Osteoblast (primary cell): ENCODE data around the gene IL34. TPM values are rescaled to one million over a fixed set of nuclear protein-coding genes. Genes with fewer than 3 reads are reported as not detected.

ENCODE experiments used
- DNase-seq: peaks from one replicate; pipeline ENCODE4 v3.0.0; 2011; ENCODE audit warnings: low spot score, mixed read lengths; ENCODE audit not compliant: insufficient read length; ENCODE audit errors: missing footprints
- H2AFZ ChIP-seq: 2 replicates; pipeline ENCODE4 v1.6.0; 2011; ENCODE audit warnings: mild to moderate bottlenecking, low read length
- H3K27ac ChIP-seq: 2 replicates; pipeline ENCODE4 v1.5.1; 2011; ENCODE audit warnings: mild to moderate bottlenecking, low read depth, low read length, moderate library complexity
- H3K27me3 ChIP-seq: 2 replicates; pipeline ENCODE4 v1.6.0; 2012; ENCODE audit warnings: mild to moderate bottlenecking, control low read depth, inconsistent platforms, low read length, moderate library complexity; ENCODE audit not compliant: insufficient read depth
- H3K36me3 ChIP-seq: 2 replicates; pipeline ENCODE4 v1.5.1; 2011; ENCODE audit warnings: mild to moderate bottlenecking, low read length, control low read depth, moderate library complexity; ENCODE audit not compliant: insufficient read depth
- H3K4me1 ChIP-seq: 2 replicates; pipeline ENCODE4 v1.5.1; 2011; ENCODE audit warnings: mild to moderate bottlenecking, low read length, control low read depth, moderate library complexity; ENCODE audit not compliant: insufficient read depth
- H3K4me2 ChIP-seq: 2 replicates; pipeline ENCODE4 v1.6.0; 2011; ENCODE audit warnings: mild to moderate bottlenecking, low read length; ENCODE audit not compliant: insufficient read depth
- H3K4me3 ChIP-seq: fragments of 200-600 bp; sonication (generic); 3 replicates; pipeline ENCODE4 v1.5.1; 2012; ENCODE audit warnings: mild to moderate bottlenecking, low read length, inconsistent platforms; ENCODE audit not compliant: insufficient read depth
- H3K79me2 ChIP-seq: 2 replicates; pipeline ENCODE4 v1.6.0; 2012; ENCODE audit warnings: mild to moderate bottlenecking, low read length, control low read depth, inconsistent platforms; ENCODE audit not compliant: insufficient read depth
- H3K9me3 ChIP-seq: 2 replicates; pipeline ENCODE4 v1.5.1; 2011; ENCODE audit warnings: low read depth, low read length, control low read depth
- H4K20me1 ChIP-seq: 2 replicates; pipeline ENCODE4 v1.6.0; 2012; ENCODE audit warnings: mild to moderate bottlenecking, low read length, control low read depth; ENCODE audit not compliant: insufficient read depth
- CTCF ChIP-seq: IDR thresholded peaks from 2 replicates; pipeline ENCODE4 v1.5.1; 2011; ENCODE audit warnings: mild to moderate bottlenecking, low read depth, low read length, moderate library complexity; ENCODE audit errors: extremely low read depth
- total RNA-seq: library from RNA; depleted of rRNA; stranded (reverse); fragments of >200 nt; gene quantifications from 2 replicates; pipeline ENCODE4 v1.2.3, GENCODE V29; 2012

The IL34 gene
- total RNA-seq, 1 donor: 9.4 TPM

- Histone ChIP-seq H3K4me2 (no peak overlapping the region), H4K20me1 (no peaks in the 10 kb centered on the region), H3K36me3 (no peaks in the 10 kb centered on the region), H3K4me3 (no peak overlapping the region), H3K27me3 (no peaks in the 10 kb centered on the region), H3K79me2 (no peaks in the 10 kb centered on the region), H3K27ac (no peak overlapping the region), H3K4me1 (no peaks in the 10 kb centered on the region), H2AFZ (no peak overlapping the region), H3K9me3 (no peaks in the 10 kb centered on the region)
- no peak for TF ChIP-seq CTCF
- no peak for DNase-seq
These were observed 35.1 kb upstream of the IL34 start for GRCh38 chr16:70611224-70611598.

- no peak overlapping the region for H3K4me3 ChIP-seq
- H3K27me3 ChIP-seq: no peaks in the 10 kb centered on the region
- H3K9me3 ChIP-seq: no peaks in the 10 kb centered on the region
- H3K4me1 ChIP-seq: no peaks in the 10 kb centered on the region
- no peaks in the 10 kb centered on the region for H3K36me3 ChIP-seq
- no peak for TF ChIP-seq CTCF
- no peak overlapping the region for H3K27ac ChIP-seq
- no peak overlapping the region for H3K4me2 ChIP-seq
- H3K79me2 ChIP-seq: no peaks in the 10 kb centered on the region
- no peak for DNase-seq
- no peaks in the 10 kb centered on the region for H4K20me1 ChIP-seq
- H2AFZ ChIP-seq: no peak overlapping the region
These were observed 34.5 kb upstream of the IL34 start for GRCh38 chr16:70611785-70612303.

GRCh38 chr16:70612931-70613330, 33.4 kb upstream of the IL34 start:
- H3K27me3 ChIP-seq: no peaks in the 10 kb centered on the region
- no peak overlapping the region for H3K4me2 ChIP-seq
- no peaks in the 10 kb centered on the region for H3K79me2 ChIP-seq
- no peaks in the 10 kb centered on the region for H3K9me3 ChIP-seq
- no peak for DNase-seq
- no peaks in the 10 kb centered on the region for H3K4me1 ChIP-seq
- H4K20me1 ChIP-seq: no peaks in the 10 kb centered on the region
- no peaks in the 10 kb centered on the region for H3K36me3 ChIP-seq
- H3K27ac ChIP-seq: no peak overlapping the region
- TF ChIP-seq CTCF: no peak
- H3K4me3 ChIP-seq: no peak overlapping the region
- H2AFZ ChIP-seq: no peak overlapping the region

- no peak overlapping the region for H3K4me2 ChIP-seq
- no peaks in the 10 kb centered on the region for H3K27me3 ChIP-seq
- H3K79me2 ChIP-seq: no peaks in the 10 kb centered on the region
- TF ChIP-seq CTCF: no peak
- no peak overlapping the region for H2AFZ ChIP-seq
- H3K36me3 ChIP-seq: no peaks in the 10 kb centered on the region
- H3K27ac ChIP-seq: no peak overlapping the region
- H3K4me3 ChIP-seq: no peak overlapping the region
- no peaks in the 10 kb centered on the region for H4K20me1 ChIP-seq
- no peaks in the 10 kb centered on the region for H3K4me1 ChIP-seq
- no peaks in the 10 kb centered on the region for H3K9me3 ChIP-seq
- no peak for DNase-seq
These were observed 32.0 kb upstream of the IL34 start for GRCh38 chr16:70614208-70614951.
